IMR-90 (cell line): ENCODE measurements around the gene KLF7. TPM values are rescaled to one million over a fixed set of nuclear protein-coding genes. Genes with fewer than 3 reads are reported as not detected.

ENCODE experiments used
- ATAC-seq: fragments of 200-7000 bp; cut with Tn5 transposase; 2 replicates; pipeline ENCODE4 v1.9.1; 2020; ENCODE audit warnings: low read depth, mild to moderate bottlenecking, moderate library complexity
- BruUV-seq: library from RNA; stranded (reverse); fragments of 400-500 nt; replicated peaks from 2 replicates; lab custom pipeline; 2021; lab: Mats Ljungman, UMichigan
- CTCF ChIA-PET: fragments of 300-600 bp; formaldehyde crosslinking; extraction: SDS; loops from one replicate; lab custom pipeline; 2021; ENCODE audit warnings: antibody characterized with exemption; lab: Yijun Ruan, JAX
- POLR2A ChIA-PET: fragments of 300-600 bp; sonication (Branson Sonifier 250); formaldehyde crosslinking; loops from one replicate; lab custom pipeline; 2022; ENCODE audit warnings: antibody characterized with exemption; ENCODE audit not compliant: unreplicated experiment; lab: Charles Lee
- DNase-seq: peaks from one replicate; pipeline ENCODE4 v3.0.0; 2013
- H2AFZ ChIP-seq: replicated peaks from 2 replicates; pipeline ENCODE3; 2013; ENCODE audit warnings: low read length, mild to moderate bottlenecking; ENCODE audit not compliant: poor library complexity
- H2AK5ac ChIP-seq: 2 replicates; pipeline ENCODE4 v1.6.1; 2013; ENCODE audit warnings: low read depth, low read length, inconsistent platforms
- H2AK9ac ChIP-seq: replicated peaks from 2 replicates; pipeline ENCODE3; 2013; ENCODE audit warnings: mild to moderate bottlenecking, low read depth, low read length, moderate library complexity; ENCODE audit not compliant: poor library complexity
- H2BK120ac ChIP-seq: 2 replicates; pipeline ENCODE4 v1.6.1; 2013; ENCODE audit warnings: low read depth, low read length, inconsistent platforms
- H2BK15ac ChIP-seq: 3 replicates; pipeline ENCODE4 v1.6.1; 2013; ENCODE audit warnings: low read depth, low read length, inconsistent platforms
- H2BK20ac ChIP-seq: 2 replicates; pipeline ENCODE4 v1.6.1; 2013; ENCODE audit warnings: low read depth, mild to moderate bottlenecking, inconsistent platforms, low read length, moderate library complexity
- H2BK5ac ChIP-seq: 2 replicates; pipeline ENCODE4 v1.6.1; 2013; ENCODE audit warnings: mild to moderate bottlenecking, low read depth, low read length, inconsistent platforms; ENCODE audit not compliant: poor library complexity, severe bottlenecking
- H3K14ac ChIP-seq: replicated peaks from 2 replicates; pipeline ENCODE4 v1.6.1; 2013; ENCODE audit warnings: low read depth, low read length, inconsistent platforms
- H3K18ac ChIP-seq: 2 replicates; pipeline ENCODE4 v1.6.1; 2013; ENCODE audit warnings: low read depth, low read length, control low read depth
- H3K23ac ChIP-seq: 2 replicates; pipeline ENCODE4 v1.6.1; 2013; ENCODE audit warnings: low read depth, low read length, inconsistent platforms
- H3K27ac ChIP-seq: 2 replicates; pipeline ENCODE4 v1.5.1; 2013; ENCODE audit warnings: mild to moderate bottlenecking, control low read depth, low read length; ENCODE audit not compliant: insufficient read depth
- H3K27me3 ChIP-seq: 2 replicates; pipeline ENCODE4 v1.6.1; 2013; ENCODE audit warnings: low read length; ENCODE audit not compliant: control insufficient read depth, insufficient read depth
- H3K36me3 ChIP-seq: 2 replicates; pipeline ENCODE4 v1.6.1; 2013; ENCODE audit warnings: low read length, mixed read lengths; ENCODE audit not compliant: control insufficient read depth, insufficient read depth
- H3K4ac ChIP-seq: 2 replicates; pipeline ENCODE4 v1.6.1; 2013; ENCODE audit warnings: low read depth, low read length, inconsistent platforms
- H3K4me1 ChIP-seq: 2 replicates; pipeline ENCODE4 v1.6.1; 2013; ENCODE audit warnings: low read length, mixed read lengths; ENCODE audit not compliant: control insufficient read depth, insufficient read depth
- H3K4me2 ChIP-seq: 2 replicates; pipeline ENCODE4 v1.6.1; 2013; ENCODE audit warnings: low read depth, mild to moderate bottlenecking, control low read depth, low read length, moderate library complexity
- H3K4me3 ChIP-seq: 2 replicates; pipeline ENCODE4 v1.5.1; 2013; ENCODE audit warnings: low read depth, mild to moderate bottlenecking, control low read depth, low read length, moderate library complexity; ENCODE audit not compliant: insufficient read depth
- H3K56ac ChIP-seq: 2 replicates; pipeline ENCODE4 v1.6.1; 2013; ENCODE audit warnings: low read length, inconsistent platforms; ENCODE audit not compliant: insufficient read depth; ENCODE audit errors: extremely low read depth
- H3K79me1 ChIP-seq, 2 experiments: 2 replicates each; pipeline ENCODE4 v1.6.1; 2013; ENCODE audit warnings: low read length in 2 of 2, inconsistent platforms in 1 of 2, low read depth in 1 of 2
- H3K9ac ChIP-seq: 2 replicates; pipeline ENCODE4 v1.6.1; 2013; ENCODE audit warnings: low read depth, low read length, control low read depth
- H3K9me1 ChIP-seq: 2 replicates; pipeline ENCODE4 v1.6.1; 2013; ENCODE audit warnings: low read length, inconsistent platforms; ENCODE audit not compliant: insufficient read depth
- H3K9me3 ChIP-seq: 2 replicates; pipeline ENCODE4 v1.6.1; 2013; ENCODE audit warnings: low read length; ENCODE audit not compliant: control insufficient read depth, insufficient read depth
- H4K20me1 ChIP-seq: 2 replicates; pipeline ENCODE4 v1.6.1; 2013; ENCODE audit warnings: low read length, inconsistent platforms; ENCODE audit not compliant: insufficient read depth
- H4K5ac ChIP-seq: 2 replicates; pipeline ENCODE4 v1.6.1; 2013; ENCODE audit warnings: mild to moderate bottlenecking, low read depth, low read length, control low read depth
- H4K8ac ChIP-seq, 2 experiments: 2 replicates each; pipeline ENCODE4 v1.6.1; 2013; ENCODE audit warnings: low read depth in 2 of 2, low read length in 2 of 2, control low read depth in 1 of 2, inconsistent platforms in 1 of 2
- H4K91ac ChIP-seq: 2 replicates; pipeline ENCODE4 v1.6.1; 2013; ENCODE audit warnings: low read depth, low read length, inconsistent platforms; ENCODE audit not compliant: insufficient read depth
- BHLHE40 ChIP-seq: fragments of 150-350 bp; IDR thresholded peaks from 2 replicates; pipeline ENCODE4 v1.6.1; 2016; ENCODE audit warnings: mild to moderate bottlenecking, low read depth, low read length
- CEBPB ChIP-seq: IDR thresholded peaks from 2 replicates; pipeline ENCODE4 v1.6.1; 2012; ENCODE audit warnings: low read depth, low read length, improper control_type of control experiment
- CHD1 ChIP-seq: IDR thresholded peaks from 2 replicates; pipeline ENCODE4 v1.6.1; 2012; ENCODE audit warnings: low read depth, low read length, improper control_type of control experiment
- MAFK ChIP-seq: IDR thresholded peaks from 2 replicates; pipeline ENCODE4 v1.6.1; 2012; ENCODE audit warnings: low read depth, low read length, improper control_type of control experiment
- MAZ ChIP-seq: IDR thresholded peaks from 2 replicates; pipeline ENCODE4 v1.6.1; 2012; ENCODE audit warnings: low read depth, mild to moderate bottlenecking, low read length, improper control_type of control experiment, moderate library complexity, borderline replicate concordance
- MXI1 ChIP-seq: IDR thresholded peaks from 2 replicates; pipeline ENCODE4 v1.6.1; 2012; ENCODE audit warnings: low read depth, mild to moderate bottlenecking, low read length, moderate library complexity, borderline replicate concordance
- NFE2L2 ChIP-seq: fragments of 150-350 bp; IDR thresholded peaks from 2 replicates; pipeline ENCODE4 v1.6.1; 2016; ENCODE audit warnings: low read depth, mild to moderate bottlenecking, low read length
- POLR2A ChIP-seq: IDR thresholded peaks from 2 replicates; pipeline ENCODE4 v1.6.1; 2012; ENCODE audit warnings: mild to moderate bottlenecking, low read depth, low read length
- RAD21 ChIP-seq: IDR thresholded peaks from 2 replicates; pipeline ENCODE4 v1.6.1; 2012; ENCODE audit warnings: low read length, improper control_type of control experiment
- RCOR1 ChIP-seq: IDR thresholded peaks from 2 replicates; pipeline ENCODE4 v1.6.1; 2012; ENCODE audit warnings: mild to moderate bottlenecking, low read length, improper control_type of control experiment; ENCODE audit not compliant: insufficient replicate concordance
- RFX5 ChIP-seq: IDR thresholded peaks from 2 replicates; pipeline ENCODE4 v1.8.0; 2012; ENCODE audit warnings: low read depth, mild to moderate bottlenecking, low read length, moderate library complexity
- SMC3 ChIP-seq: fragments of 150-350 bp; IDR thresholded peaks from 2 replicates; pipeline ENCODE4 v1.6.1; 2016; ENCODE audit warnings: low read depth, mild to moderate bottlenecking, antibody characterized with exemption, low read length, moderate library complexity
- WGBS, 2 experiments: methylation state at CpG; one replicate each; pipeline versions ENCODE4 v1.1.5 to v1.1.7; 2013; ENCODE audit warnings: missing lambda C conversion rate in 2 of 2; ENCODE audit not compliant: insufficient read length in 1 of 2; ENCODE audit errors: extremely low coverage in 2 of 2; 5-methylcytosine and 5-hydroxymethylcytosine counted together
- dilution Hi-C: fragments of 300-500 bp; cut with HindIII; formaldehyde crosslinking; loops from one replicate; pipeline ENCODE4 v1.14.3; 2018; ENCODE audit warnings: low sequenced_read_pairs; ENCODE audit not compliant: unreplicated experiment
- in situ Hi-C: fragments of 300-500 bp; cut with MboI; formaldehyde crosslinking; loops from 3 replicates; pipeline ENCODE4 v1.14.3; 2019; ENCODE audit warnings: low sequenced_read_pairs, inconsistent platforms, mixed read lengths
- intact Hi-C: fragments of 100-400 bp; cut with micrococcal nuclease; formaldehyde crosslinking; loops from 2 replicates; pipeline ENCODE4 v1.10.0; 2022
- polyA plus RNA-seq, 3 experiments: library from polyadenylated mRNA; depleted of rRNA; stranded (reverse); fragments of >200 nt; gene quantifications; 2 replicates each; pipeline ENCODE4 v1.2.3, GENCODE V29; 2012; ENCODE audit warnings: low replicate concordance in 1 of 3
- total RNA-seq: library from RNA; depleted of rRNA; stranded (reverse); fragments of >200 nt; gene quantifications from 2 replicates; pipeline ENCODE4 v1.2.3, GENCODE V29; 2012
- TF ChIP-seq, protein P1 (sequence below): fragments of 150-350 bp; IDR thresholded peaks from 2 replicates; pipeline ENCODE4 v1.6.1; 2017; ENCODE audit warnings: mild to moderate bottlenecking, antibody characterized with exemption, low read length, low read depth
- TF ChIP-seq, protein P2 (sequence below): conservative IDR thresholded peaks from 2 replicates; pipeline ENCODE4 v1.5.1; 2012; ENCODE audit warnings: mild to moderate bottlenecking, low read depth, low read length, improper control_type of control experiment
- TF ChIP-seq, protein P3 (sequence below): fragments of 150-350 bp; IDR thresholded peaks from 2 replicates; pipeline ENCODE4 v1.6.1; 2016; ENCODE audit warnings: low read depth, mild to moderate bottlenecking, low read length, moderate library complexity, borderline replicate concordance

KLF7 gene
- total and polyA plus RNA-seq, 2 of the 4 experiments (the other 2 are of a cell fraction), result 23.1 to 28.5 TPM

DNA sequence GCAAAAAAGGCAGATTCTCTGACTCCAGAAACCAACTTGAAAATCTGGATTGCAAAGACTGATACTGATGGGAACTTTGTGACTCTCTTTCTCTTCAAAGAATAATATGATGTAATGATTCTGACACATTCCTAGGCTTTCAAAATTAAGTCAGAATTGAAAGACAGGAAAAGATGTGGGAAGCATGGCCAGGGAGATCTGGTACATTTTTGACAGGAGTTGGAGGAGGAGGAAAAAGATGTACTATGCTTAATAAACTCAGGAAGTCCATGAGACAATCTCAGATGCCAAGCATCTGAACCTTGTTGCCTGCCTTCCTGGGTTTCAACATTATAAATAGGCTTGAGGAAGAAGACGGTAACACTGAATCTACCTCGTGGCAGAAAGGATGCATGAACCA lies 34.2 kb downstream of the KLF7 start:
- intact Hi-C loops, result no loop called here
- no peak overlapping the region for H3K56ac ChIP-seq
- no peak overlapping the region for H2BK15ac ChIP-seq
- H3K14ac ChIP-seq, result peak overlapping the region; percentile 56; the same call in 1 of the 2 replicates
- BruUV-seq, result no TSS peak
- no peaks in the 10 kb centered on the region for H3K9me3 ChIP-seq
- H2BK5ac ChIP-seq, result no peak overlapping the region
- no peak overlapping the region for H4K5ac ChIP-seq
- DNase-seq (no peak), ATAC-seq (no peak)
- H3K27ac ChIP-seq, result no peak overlapping the region
- H2AK9ac ChIP-seq, result no peak overlapping the region
- H3K4me3 ChIP-seq, result no peak overlapping the region
- peaks cover 93% of the 10 kb centered on the region for H4K20me1 ChIP-seq
- ChIA-PET POLR2A (no interaction called here), CTCF (interaction anchor here (1.4 kb wide), 1 partner anchor 17 kb away, joined by 3 read pairs; no protein-coding TSS in a partner anchor)
- dilution Hi-C loops, result no loop called here
- no peak overlapping the region for H3K4ac ChIP-seq
- no peaks in the 10 kb centered on the region for H3K27me3 ChIP-seq
- H3K9me1 ChIP-seq, result peaks cover 34% of the 10 kb centered on the region
- no peak overlapping the region; a peak in 1 of 4 replicates for H4K8ac ChIP-seq
- TF ChIP-seq MXI1 (no peak), MAFK (no peak), RFX5 (no peak), RCOR1 (no peak), RAD21 (no peak), SMC3 (no peak), BHLHE40 (no peak), NFE2L2 (no peak), CHD1 (no peak), MAZ (no peak), POLR2A (no peak), CEBPB (no peak)
- TF ChIP-seq, protein P1, sequence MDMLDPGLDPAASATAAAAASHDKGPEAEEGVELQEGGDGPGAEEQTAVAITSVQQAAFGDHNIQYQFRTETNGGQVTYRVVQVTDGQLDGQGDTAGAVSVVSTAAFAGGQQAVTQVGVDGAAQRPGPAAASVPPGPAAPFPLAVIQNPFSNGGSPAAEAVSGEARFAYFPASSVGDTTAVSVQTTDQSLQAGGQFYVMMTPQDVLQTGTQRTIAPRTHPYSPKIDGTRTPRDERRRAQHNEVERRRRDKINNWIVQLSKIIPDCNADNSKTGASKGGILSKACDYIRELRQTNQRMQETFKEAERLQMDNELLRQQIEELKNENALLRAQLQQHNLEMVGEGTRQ, result no peak
- TF ChIP-seq, protein P2, sequence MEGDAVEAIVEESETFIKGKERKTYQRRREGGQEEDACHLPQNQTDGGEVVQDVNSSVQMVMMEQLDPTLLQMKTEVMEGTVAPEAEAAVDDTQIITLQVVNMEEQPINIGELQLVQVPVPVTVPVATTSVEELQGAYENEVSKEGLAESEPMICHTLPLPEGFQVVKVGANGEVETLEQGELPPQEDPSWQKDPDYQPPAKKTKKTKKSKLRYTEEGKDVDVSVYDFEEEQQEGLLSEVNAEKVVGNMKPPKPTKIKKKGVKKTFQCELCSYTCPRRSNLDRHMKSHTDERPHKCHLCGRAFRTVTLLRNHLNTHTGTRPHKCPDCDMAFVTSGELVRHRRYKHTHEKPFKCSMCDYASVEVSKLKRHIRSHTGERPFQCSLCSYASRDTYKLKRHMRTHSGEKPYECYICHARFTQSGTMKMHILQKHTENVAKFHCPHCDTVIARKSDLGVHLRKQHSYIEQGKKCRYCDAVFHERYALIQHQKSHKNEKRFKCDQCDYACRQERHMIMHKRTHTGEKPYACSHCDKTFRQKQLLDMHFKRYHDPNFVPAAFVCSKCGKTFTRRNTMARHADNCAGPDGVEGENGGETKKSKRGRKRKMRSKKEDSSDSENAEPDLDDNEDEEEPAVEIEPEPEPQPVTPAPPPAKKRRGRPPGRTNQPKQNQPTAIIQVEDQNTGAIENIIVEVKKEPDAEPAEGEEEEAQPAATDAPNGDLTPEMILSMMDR, result no peak
- TF ChIP-seq, protein P3, sequence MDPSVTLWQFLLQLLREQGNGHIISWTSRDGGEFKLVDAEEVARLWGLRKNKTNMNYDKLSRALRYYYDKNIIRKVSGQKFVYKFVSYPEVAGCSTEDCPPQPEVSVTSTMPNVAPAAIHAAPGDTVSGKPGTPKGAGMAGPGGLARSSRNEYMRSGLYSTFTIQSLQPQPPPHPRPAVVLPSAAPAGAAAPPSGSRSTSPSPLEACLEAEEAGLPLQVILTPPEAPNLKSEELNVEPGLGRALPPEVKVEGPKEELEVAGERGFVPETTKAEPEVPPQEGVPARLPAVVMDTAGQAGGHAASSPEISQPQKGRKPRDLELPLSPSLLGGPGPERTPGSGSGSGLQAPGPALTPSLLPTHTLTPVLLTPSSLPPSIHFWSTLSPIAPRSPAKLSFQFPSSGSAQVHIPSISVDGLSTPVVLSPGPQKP, result no peak
- H3K79me1 ChIP-seq, result peaks cover 17 to 74% of the 10 kb centered on the region in 2 experiments
- H2AFZ ChIP-seq, result no peak overlapping the region
- peaks cover 35% of the 10 kb centered on the region for H3K4me1 ChIP-seq
- WGBS, 2 experiments, result no CpG with 5 or more reads among the region's 2 CpGs
- 0 out of 2 replicates have a peak, but pooled peaks cover 3% of the 10 kb centered on the region for H3K36me3 ChIP-seq
- in situ Hi-C loops, result no loop called here
- H3K23ac ChIP-seq, result no peak overlapping the region
- no peak overlapping the region for H3K9ac ChIP-seq
- H2AK5ac ChIP-seq, result 0 out of 2 replicates have a peak overlapping the region, but pooled peaks have one; percentile 30
- no peak overlapping the region for H2BK120ac ChIP-seq
- H4K91ac ChIP-seq, result no peak overlapping the region
- no peak overlapping the region for H3K18ac ChIP-seq
- no peak overlapping the region for H3K4me2 ChIP-seq
- H2BK20ac ChIP-seq, result no peak overlapping the region
